Measurements from ENCODE around the gene ADISSP. TPM values are rescaled to one million over a fixed set of nuclear protein-coding genes. Genes with fewer than 3 reads are reported as not detected.

ADISSP gene
- total and polyA plus RNA-seq, 2 of the 13 experiments (the other 11 are each of a cell fraction or from before 2014, with no cell fraction given), result 38.3 to 90.6 TPM

DNA sequence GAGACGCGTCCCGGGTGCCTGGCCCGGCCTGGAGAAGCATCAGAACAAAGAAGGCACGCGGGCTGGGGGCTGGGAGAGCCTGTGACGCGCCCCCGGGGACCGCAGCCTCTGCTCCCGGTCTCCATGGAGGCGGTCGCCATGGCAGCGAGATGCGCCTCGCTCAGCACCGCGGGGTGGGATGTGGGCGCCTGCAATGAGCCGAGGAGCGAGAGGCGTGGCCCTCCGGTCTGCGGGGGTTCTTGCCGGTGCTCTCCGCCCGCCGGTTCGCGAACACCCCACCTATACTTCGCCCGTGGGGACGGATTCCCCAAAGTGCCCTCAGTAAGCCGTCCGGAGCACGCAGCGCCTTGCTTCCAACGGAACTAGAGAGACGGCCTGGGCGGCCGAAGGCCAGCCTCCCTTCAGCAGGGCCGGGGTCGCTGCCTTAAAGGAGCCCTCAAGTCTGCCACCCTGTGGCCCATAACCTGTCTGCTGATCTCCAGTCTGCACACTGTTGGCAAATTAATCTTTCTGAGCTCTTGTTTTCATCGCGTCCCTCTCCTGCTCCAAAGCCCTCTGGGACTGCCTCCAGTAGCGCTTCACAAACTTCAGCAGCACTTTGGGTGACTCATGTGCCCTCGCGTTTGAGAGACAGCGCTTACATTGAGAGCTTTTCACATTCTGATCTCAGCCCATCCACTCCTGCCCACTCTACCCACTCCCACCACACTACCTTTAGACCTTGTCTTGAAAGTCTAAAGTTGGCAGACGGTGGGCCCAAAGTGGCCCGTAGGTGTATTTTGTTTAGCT is 983 bp upstream of the ADISSP start (continued):
- peak; percentile 14; the same call in 1 of the 2 replicates for TF ChIP-seq IRF2 (CRISPR knock-in tag; IDR thresholded peaks at IDR 0.05)
- TF ChIP-seq, protein P1, sequence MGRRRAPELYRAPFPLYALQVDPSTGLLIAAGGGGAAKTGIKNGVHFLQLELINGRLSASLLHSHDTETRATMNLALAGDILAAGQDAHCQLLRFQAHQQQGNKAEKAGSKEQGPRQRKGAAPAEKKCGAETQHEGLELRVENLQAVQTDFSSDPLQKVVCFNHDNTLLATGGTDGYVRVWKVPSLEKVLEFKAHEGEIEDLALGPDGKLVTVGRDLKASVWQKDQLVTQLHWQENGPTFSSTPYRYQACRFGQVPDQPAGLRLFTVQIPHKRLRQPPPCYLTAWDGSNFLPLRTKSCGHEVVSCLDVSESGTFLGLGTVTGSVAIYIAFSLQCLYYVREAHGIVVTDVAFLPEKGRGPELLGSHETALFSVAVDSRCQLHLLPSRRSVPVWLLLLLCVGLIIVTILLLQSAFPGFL (CRISPR knock-in tag; IDR thresholded peaks at IDR 0.05), result no peak; the same call in 1 of the 2 replicates
- no peak; the same call in 1 of the 2 replicates for TF ChIP-seq ZBTB7A (CRISPR knock-in tag; IDR thresholded peaks at IDR 0.05)
- no peak for TF ChIP-seq POGZ (CRISPR knock-in tag; IDR thresholded peaks at IDR 0.05)
- TF ChIP-seq, protein P2, sequence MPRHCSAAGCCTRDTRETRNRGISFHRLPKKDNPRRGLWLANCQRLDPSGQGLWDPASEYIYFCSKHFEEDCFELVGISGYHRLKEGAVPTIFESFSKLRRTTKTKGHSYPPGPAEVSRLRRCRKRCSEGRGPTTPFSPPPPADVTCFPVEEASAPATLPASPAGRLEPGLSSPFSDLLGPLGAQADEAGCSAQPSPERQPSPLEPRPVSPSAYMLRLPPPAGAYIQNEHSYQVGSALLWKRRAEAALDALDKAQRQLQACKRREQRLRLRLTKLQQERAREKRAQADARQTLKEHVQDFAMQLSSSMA (CRISPR knock-in tag; IDR thresholded peaks at IDR 0.05), result no peak
- TF ChIP-seq, protein P3, sequence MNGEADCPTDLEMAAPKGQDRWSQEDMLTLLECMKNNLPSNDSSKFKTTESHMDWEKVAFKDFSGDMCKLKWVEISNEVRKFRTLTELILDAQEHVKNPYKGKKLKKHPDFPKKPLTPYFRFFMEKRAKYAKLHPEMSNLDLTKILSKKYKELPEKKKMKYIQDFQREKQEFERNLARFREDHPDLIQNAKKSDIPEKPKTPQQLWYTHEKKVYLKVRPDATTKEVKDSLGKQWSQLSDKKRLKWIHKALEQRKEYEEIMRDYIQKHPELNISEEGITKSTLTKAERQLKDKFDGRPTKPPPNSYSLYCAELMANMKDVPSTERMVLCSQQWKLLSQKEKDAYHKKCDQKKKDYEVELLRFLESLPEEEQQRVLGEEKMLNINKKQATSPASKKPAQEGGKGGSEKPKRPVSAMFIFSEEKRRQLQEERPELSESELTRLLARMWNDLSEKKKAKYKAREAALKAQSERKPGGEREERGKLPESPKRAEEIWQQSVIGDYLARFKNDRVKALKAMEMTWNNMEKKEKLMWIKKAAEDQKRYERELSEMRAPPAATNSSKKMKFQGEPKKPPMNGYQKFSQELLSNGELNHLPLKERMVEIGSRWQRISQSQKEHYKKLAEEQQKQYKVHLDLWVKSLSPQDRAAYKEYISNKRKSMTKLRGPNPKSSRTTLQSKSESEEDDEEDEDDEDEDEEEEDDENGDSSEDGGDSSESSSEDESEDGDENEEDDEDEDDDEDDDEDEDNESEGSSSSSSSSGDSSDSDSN (CRISPR knock-in tag; IDR thresholded peaks at IDR 0.05), result peak; percentile 83
- TF ChIP-seq ZNF160 (CRISPR knock-in tag; IDR thresholded peaks at IDR 0.05), result no peak; the same call in 1 of the 2 replicates
- TF ChIP-seq ZNF713 (CRISPR knock-in tag; IDR thresholded peaks at IDR 0.05), result 0 out of 2 replicates have a peak, but pooled peaks have one; percentile 71
- peak; percentile 79 for TF ChIP-seq HNRNPK (IDR thresholded peaks at IDR 0.05; ENCODE audit: low read depth, low read length, poor library complexity, severe bottlenecking)
- no peak for TF ChIP-seq HIVEP1 (CRISPR knock-in tag; IDR thresholded peaks at IDR 0.05)
- TF ChIP-seq, protein P4, sequence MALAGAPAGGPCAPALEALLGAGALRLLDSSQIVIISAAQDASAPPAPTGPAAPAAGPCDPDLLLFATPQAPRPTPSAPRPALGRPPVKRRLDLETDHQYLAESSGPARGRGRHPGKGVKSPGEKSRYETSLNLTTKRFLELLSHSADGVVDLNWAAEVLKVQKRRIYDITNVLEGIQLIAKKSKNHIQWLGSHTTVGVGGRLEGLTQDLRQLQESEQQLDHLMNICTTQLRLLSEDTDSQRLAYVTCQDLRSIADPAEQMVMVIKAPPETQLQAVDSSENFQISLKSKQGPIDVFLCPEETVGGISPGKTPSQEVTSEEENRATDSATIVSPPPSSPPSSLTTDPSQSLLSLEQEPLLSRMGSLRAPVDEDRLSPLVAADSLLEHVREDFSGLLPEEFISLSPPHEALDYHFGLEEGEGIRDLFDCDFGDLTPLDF (CRISPR knock-in tag; IDR thresholded peaks at IDR 0.05), result no peak
- TF ChIP-seq ZNF749 (CRISPR knock-in tag; IDR thresholded peaks at IDR 0.05; ENCODE audit: borderline replicate concordance), result no peak
- no peak for TF ChIP-seq ISX (CRISPR knock-in tag; conservative IDR thresholded peaks at IDR 0.05)
- TF ChIP-seq MIXL1 (CRISPR knock-in tag; IDR thresholded peaks at IDR 0.05), result peak; percentile 24; the same call in 1 of the 2 replicates
- TF ChIP-seq, protein P5, sequence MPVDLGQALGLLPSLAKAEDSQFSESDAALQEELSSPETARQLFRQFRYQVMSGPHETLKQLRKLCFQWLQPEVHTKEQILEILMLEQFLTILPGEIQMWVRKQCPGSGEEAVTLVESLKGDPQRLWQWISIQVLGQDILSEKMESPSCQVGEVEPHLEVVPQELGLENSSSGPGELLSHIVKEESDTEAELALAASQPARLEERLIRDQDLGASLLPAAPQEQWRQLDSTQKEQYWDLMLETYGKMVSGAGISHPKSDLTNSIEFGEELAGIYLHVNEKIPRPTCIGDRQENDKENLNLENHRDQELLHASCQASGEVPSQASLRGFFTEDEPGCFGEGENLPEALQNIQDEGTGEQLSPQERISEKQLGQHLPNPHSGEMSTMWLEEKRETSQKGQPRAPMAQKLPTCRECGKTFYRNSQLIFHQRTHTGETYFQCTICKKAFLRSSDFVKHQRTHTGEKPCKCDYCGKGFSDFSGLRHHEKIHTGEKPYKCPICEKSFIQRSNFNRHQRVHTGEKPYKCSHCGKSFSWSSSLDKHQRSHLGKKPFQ (CRISPR knock-in tag; IDR thresholded peaks at IDR 0.05; ENCODE audit: insufficient replicate concordance), result no peak
- TF ChIP-seq ARNT (IDR thresholded peaks at IDR 0.05), result no peak
- peak; percentile 14; the same call in 1 of the 2 replicates for TF ChIP-seq ZNF33B (CRISPR knock-in tag; IDR thresholded peaks at IDR 0.05)
- TF ChIP-seq FOXK2 (IDR thresholded peaks at IDR 0.05), result no peak
- no peak for TF ChIP-seq ZNF235 (CRISPR knock-in tag; IDR thresholded peaks at IDR 0.05; ENCODE audit: borderline replicate concordance)
- 0 out of 2 replicates have a peak, but pooled peaks have one; percentile 19 for TF ChIP-seq ZNF850 (CRISPR knock-in tag; conservative IDR thresholded peaks at IDR 0.05)
- peak; percentile 39; the same call in 1 of the 2 replicates for TF ChIP-seq ZNF337 (CRISPR knock-in tag; IDR thresholded peaks at IDR 0.05; ENCODE audit: borderline replicate concordance, low read depth)
- no peak for TF ChIP-seq ZEB1 (IDR thresholded peaks at IDR 0.05; ENCODE audit: insufficient replicate concordance, low read depth)
- no peak for TF ChIP-seq GFI1 (CRISPR knock-in tag; IDR thresholded peaks at IDR 0.05; ENCODE audit: borderline replicate concordance)
- 0 out of 2 replicates have a peak, but pooled peaks have one; percentile 12 for TF ChIP-seq BRCA1 (CRISPR knock-in tag; IDR thresholded peaks at IDR 0.05)

All from HepG2 (cell line).